AG04450 (cell line): ENCODE results near the gene IPO4. TPM values are rescaled to one million over a fixed set of nuclear protein-coding genes. Genes with fewer than 3 reads are reported as not detected.

ENCODE experiments used
- CTCF ChIA-PET: fragments of 300-600, 350-600 bp; formaldehyde crosslinking; extraction: SDS; loops from one replicate; lab custom pipeline; 2022; ENCODE audit warnings: antibody characterized with exemption, inconsistent platforms; lab: Charles Lee
- POLR2A ChIA-PET: fragments of 350-600 bp; formaldehyde crosslinking; extraction: SDS; loops from one replicate; lab custom pipeline; 2021; ENCODE audit warnings: antibody characterized with exemption, inconsistent platforms; lab: Yijun Ruan, JAX
- DNase-seq: peaks from one replicate; pipeline ENCODE4 v3.0.0-alpha.2; 2011; ENCODE audit warnings: low read depth, low spot score
- H3K27ac ChIP-seq: one replicate; pipeline ENCODE4 v1.5.1; 2012; ENCODE audit warnings: low read depth, low read length, control low read depth
- H3K27me3 ChIP-seq: one replicate; pipeline ENCODE4 v1.6.0; 2012; ENCODE audit warnings: low read length; ENCODE audit not compliant: control insufficient read depth, insufficient read depth
- H3K4me3 ChIP-seq: 2 replicates; pipeline ENCODE4 v1.5.1; 2011; ENCODE audit warnings: mild to moderate bottlenecking, low read depth, low read length, control low read depth
- H3K9me3 ChIP-seq: 2 replicates; pipeline ENCODE4 v1.5.1; 2012; ENCODE audit warnings: low read length; ENCODE audit not compliant: control insufficient read depth, insufficient read depth
- polyA plus RNA-seq: library from polyadenylated mRNA; depleted of rRNA; stranded (reverse); fragments of >200 nt; gene quantifications from 2 replicates; pipeline ENCODE4 v1.2.3, GENCODE V29; 2011
- TF ChIP-seq, protein P1 (sequence below): IDR thresholded peaks from 2 replicates; pipeline ENCODE4 v1.5.1; 2011; ENCODE audit warnings: low read depth, low read length, control low read depth, inconsistent platforms

Gene IPO4
- polyA plus RNA-seq, 1 experiment, result 15.2 TPM

DNA sequence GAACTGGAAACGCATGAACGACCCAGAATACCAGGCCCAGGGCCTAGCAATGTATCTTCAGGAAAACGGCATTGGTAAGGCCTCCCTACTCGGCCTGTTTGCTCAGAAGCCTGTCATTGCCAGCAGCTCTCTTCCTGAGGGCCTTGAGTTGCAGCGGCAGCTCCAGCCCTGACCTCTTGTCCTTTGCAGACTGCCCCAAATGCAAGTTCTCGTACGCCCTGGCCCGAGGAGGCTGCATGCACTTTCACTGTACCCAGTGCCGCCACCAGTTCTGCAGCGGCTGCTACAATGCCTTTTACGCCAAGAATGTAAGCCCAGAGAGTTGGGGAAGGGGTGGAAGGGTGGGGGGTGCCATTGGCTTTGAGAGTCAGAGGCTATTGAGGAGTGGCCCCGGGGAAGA is 31.3 kb downstream of the IPO4 start:
- Histone ChIP-seq H3K27ac (no peak overlapping the region), H3K9me3 (no peaks in the 10 kb centered on the region), H3K4me3 (no peak overlapping the region), H3K27me3 (no peaks in the 10 kb centered on the region)
- CTCF ChIA-PET, result interaction anchor here (0.6 kb wide), 1 partner anchor 91 kb away, joined by 3 read pairs; no protein-coding TSS in a partner anchor
- DNase-seq, result no peak
- TF ChIP-seq, protein P1, sequence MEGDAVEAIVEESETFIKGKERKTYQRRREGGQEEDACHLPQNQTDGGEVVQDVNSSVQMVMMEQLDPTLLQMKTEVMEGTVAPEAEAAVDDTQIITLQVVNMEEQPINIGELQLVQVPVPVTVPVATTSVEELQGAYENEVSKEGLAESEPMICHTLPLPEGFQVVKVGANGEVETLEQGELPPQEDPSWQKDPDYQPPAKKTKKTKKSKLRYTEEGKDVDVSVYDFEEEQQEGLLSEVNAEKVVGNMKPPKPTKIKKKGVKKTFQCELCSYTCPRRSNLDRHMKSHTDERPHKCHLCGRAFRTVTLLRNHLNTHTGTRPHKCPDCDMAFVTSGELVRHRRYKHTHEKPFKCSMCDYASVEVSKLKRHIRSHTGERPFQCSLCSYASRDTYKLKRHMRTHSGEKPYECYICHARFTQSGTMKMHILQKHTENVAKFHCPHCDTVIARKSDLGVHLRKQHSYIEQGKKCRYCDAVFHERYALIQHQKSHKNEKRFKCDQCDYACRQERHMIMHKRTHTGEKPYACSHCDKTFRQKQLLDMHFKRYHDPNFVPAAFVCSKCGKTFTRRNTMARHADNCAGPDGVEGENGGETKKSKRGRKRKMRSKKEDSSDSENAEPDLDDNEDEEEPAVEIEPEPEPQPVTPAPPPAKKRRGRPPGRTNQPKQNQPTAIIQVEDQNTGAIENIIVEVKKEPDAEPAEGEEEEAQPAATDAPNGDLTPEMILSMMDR, result no peak
- POLR2A ChIA-PET, result no interaction called here

DNA sequence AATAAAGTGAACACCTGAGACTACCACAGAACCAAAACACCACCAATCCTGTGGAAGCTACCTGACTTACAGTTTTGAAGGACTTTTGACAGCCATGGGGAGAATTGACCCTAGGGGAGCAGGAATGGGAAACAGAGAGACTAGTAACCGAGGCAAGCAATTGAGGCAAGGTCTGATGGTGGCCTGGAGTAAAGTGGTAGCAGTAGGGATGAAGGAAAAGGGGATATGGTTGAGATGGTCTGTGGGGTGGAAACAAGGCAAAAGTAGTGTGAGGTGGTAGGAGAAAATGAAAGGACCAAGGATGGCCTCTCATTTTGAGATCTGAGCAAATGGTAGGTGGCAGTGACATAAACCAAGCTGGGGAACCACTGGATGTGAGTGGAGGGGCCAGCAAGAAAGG is 31.8 kb downstream of the IPO4 start:
- H3K27me3 ChIP-seq, result no peaks in the 10 kb centered on the region
- ChIA-PET CTCF (interaction anchor here (0.6 kb wide), 1 partner anchor 91 kb away, joined by 3 read pairs; no protein-coding TSS in a partner anchor), POLR2A (no interaction called here)
- H3K9me3 ChIP-seq, result no peaks in the 10 kb centered on the region
- H3K27ac ChIP-seq, result no peak overlapping the region
- no peak overlapping the region for H3K4me3 ChIP-seq
- TF ChIP-seq, protein P1, result no peak
- DNase-seq, result no peak

DNA sequence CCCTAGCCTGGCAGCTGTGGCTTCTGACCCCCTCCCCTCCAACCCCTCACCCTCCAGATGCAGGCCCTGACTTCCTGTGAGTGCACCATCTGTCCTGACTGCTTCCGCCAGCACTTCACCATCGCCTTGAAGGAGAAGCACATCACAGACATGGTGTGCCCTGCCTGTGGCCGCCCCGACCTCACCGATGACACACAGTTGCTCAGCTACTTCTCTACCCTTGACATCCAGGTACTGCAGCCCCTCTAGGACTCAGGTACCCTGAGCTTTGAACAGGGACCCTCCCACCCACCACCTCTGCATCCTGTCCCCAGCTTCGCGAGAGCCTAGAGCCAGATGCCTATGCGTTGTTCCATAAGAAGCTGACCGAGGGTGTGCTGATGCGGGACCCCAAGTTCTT is 33.5 kb downstream of the IPO4 start:
- no peak for DNase-seq
- ChIA-PET CTCF (no interaction called here), POLR2A (no interaction called here)

DNA sequence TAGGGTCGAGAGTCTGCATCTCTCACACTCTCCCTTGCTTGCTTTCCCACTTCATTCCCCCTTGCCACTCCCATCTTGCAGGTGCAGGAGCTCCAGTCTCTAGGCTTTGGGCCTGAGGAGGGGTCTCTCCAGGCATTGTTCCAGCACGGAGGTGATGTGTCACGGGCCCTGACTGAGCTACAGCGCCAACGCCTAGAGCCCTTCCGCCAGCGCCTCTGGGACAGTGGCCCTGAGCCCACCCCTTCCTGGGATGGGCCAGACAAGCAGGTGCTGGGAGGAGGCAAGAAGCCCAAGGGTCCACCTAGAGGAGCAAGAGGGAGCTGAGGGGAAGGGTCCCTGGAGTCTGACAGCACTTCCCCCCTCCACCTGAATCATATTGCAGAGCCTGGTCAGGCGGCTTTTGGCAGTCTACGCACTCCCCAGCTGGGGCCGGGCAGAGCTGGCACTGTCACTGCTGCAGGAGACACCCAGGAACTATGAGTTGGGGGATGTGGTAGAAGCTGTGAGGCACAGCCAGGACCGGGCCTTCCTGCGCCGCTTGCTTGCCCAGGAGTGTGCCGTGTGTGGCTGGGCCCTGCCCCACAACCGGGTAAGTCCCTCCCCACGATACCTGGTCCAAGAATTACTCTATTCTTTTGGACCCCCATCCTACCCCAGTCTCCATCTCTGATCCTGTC is 37.1 kb downstream of the IPO4 start:
- TF ChIP-seq, protein P1, result no peak
- H3K4me3 ChIP-seq, result no peak overlapping the region
- no peaks in the 10 kb centered on the region for H3K27me3 ChIP-seq
- no peak for DNase-seq
- POLR2A ChIA-PET, result interaction anchor here (0.5 kb wide), 1 partner anchor 788 kb away, joined by 6 read pairs; no protein-coding TSS in a partner anchor
- H3K9me3 ChIP-seq, result peaks cover 3% of the 10 kb centered on the region; the same call in 1 of the 2 replicates
- H3K27ac ChIP-seq, result no peak overlapping the region
- CTCF ChIA-PET, result interaction anchor here (1.0 to 3.3 kb wide), 2 partner anchors 10 to 280 kb away, joined by 3 to 27 read pairs; partner anchors contain the start of gene IRF9

More for the DNA sequence above, 33.5 kb downstream of the IPO4 start:
- Histone ChIP-seq H3K4me3 (no peak overlapping the region), H3K27me3 (no peaks in the 10 kb centered on the region), H3K9me3 (no peaks in the 10 kb centered on the region), H3K27ac (no peak overlapping the region)
- TF ChIP-seq, protein P1, result no peak

DNA sequence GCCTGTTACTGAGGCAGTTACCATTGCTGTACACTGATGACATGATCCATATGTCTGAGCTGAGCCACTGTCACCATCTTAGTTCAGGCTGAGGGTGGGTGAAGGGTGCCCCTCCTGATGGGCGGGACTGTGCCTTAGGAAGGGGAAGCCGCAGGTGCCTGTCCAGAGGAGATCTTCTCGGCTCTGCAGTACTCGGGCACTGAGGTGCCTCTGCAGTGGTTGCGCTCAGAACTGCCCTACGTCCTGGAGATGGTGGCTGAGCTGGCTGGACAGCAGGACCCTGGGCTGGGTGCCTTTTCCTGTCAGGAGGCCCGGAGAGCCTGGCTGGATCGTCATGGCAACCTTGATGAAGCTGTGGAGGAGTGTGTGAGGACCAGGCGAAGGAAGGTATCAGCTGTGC is 37.6 kb downstream of the IPO4 start:
- POLR2A ChIA-PET, result interaction anchor here (0.5 kb wide), 1 partner anchor 787 kb away, joined by 6 read pairs; no protein-coding TSS in a partner anchor
- H3K4me3 ChIP-seq, result no peak overlapping the region
- TF ChIP-seq, protein P1, result no peak
- H3K27ac ChIP-seq, result no peak overlapping the region
- H3K27me3 ChIP-seq, result no peaks in the 10 kb centered on the region
- DNase-seq, result no peak
- CTCF ChIA-PET, result interaction anchor here (1.0 to 3.3 kb wide), 2 partner anchors 10 to 281 kb away, joined by 3 to 27 read pairs; partner anchors contain the start of gene IRF9
- peaks cover 3% of the 10 kb centered on the region; the same call in 1 of the 2 replicates for H3K9me3 ChIP-seq
